GM23338 (cell line): ENCODE results near the gene ADAT2.

Source experiments
- ETS1 ChIP-seq: IDR thresholded peaks from 2 replicates; pipeline ENCODE4 v1.6.1; 2016; ENCODE audit warnings: antibody characterized with exemption
- EZH2 ChIP-seq: fragments of 200-600 bp; sonication (generic); IDR thresholded peaks from one replicate; pipeline ENCODE4 v1.8.0; 2017; ENCODE audit warnings: antibody characterized with exemption, mild to moderate bottlenecking, low read depth; ENCODE audit not compliant: unreplicated experiment
- EZH2phosphoT487 ChIP-seq: fragments of 200-600 bp; sonication (generic); IDR thresholded peaks from one replicate; pipeline ENCODE4 v1.8.1; 2018; ENCODE audit warnings: antibody characterized with exemption; ENCODE audit not compliant: unreplicated experiment
- NANOG ChIP-seq: IDR thresholded peaks from 2 replicates; pipeline ENCODE4 v1.6.1; 2016; ENCODE audit warnings: antibody characterized with exemption, borderline replicate concordance
- POLR2AphosphoS5 ChIP-seq: IDR thresholded peaks from 2 replicates; pipeline ENCODE4 v1.6.1; 2016; ENCODE audit warnings: antibody characterized with exemption, low read depth
- TF ChIP-seq, protein P1 (sequence below), 2 experiments: fragments of 200-600 bp in 1 of 2; sonication (generic) in 1 of 2; conservative IDR thresholded peaks; 2 replicates each; pipeline versions ENCODE4 v1.5.1 to v1.6.1; 2016 to 2017; ENCODE audit warnings: antibody characterized with exemption in 2 of 2, low read depth in 2 of 2, mild to moderate bottlenecking in 2 of 2, moderate library complexity in 1 of 2

- TF ChIP-seq, protein P1, sequence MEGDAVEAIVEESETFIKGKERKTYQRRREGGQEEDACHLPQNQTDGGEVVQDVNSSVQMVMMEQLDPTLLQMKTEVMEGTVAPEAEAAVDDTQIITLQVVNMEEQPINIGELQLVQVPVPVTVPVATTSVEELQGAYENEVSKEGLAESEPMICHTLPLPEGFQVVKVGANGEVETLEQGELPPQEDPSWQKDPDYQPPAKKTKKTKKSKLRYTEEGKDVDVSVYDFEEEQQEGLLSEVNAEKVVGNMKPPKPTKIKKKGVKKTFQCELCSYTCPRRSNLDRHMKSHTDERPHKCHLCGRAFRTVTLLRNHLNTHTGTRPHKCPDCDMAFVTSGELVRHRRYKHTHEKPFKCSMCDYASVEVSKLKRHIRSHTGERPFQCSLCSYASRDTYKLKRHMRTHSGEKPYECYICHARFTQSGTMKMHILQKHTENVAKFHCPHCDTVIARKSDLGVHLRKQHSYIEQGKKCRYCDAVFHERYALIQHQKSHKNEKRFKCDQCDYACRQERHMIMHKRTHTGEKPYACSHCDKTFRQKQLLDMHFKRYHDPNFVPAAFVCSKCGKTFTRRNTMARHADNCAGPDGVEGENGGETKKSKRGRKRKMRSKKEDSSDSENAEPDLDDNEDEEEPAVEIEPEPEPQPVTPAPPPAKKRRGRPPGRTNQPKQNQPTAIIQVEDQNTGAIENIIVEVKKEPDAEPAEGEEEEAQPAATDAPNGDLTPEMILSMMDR (conservative IDR thresholded peaks at IDR 0.05; ENCODE audit: low read depth in 2 of 2) = peak in 1 of 2 experiments; percentile 32; a peak in 2 of 4 replicates
- TF ChIP-seq POLR2AphosphoS5 (no peak), EZH2phosphoT487 (no peak), EZH2 (no peak), ETS1 (no peak), NANOG (no peak)
These were observed 76.5 kb downstream of the ADAT2 start for GRCh38 chr6:143374014-143374413.
